Calu3 (cell line): ENCODE results near the gene FCER1G. TPM values are rescaled to one million over a fixed set of nuclear protein-coding genes. Genes with fewer than 3 reads are reported as not detected.

Experiments
- BruUV-seq: library from RNA; stranded (reverse); fragments of 400-500 nt; replicated peaks from 2 replicates; lab custom pipeline; 2021; lab: Mats Ljungman, UMichigan
- CTCF ChIA-PET: fragments of 300-600 bp; sonication (Branson Sonifier 250); formaldehyde crosslinking; loops from one replicate; lab custom pipeline; 2022; ENCODE audit warnings: antibody characterized with exemption; lab: Charles Lee
- DNase-seq: peaks from one replicate; pipeline ENCODE4 v3.0.0; 2022
- H3K27ac Mint-ChIP-seq: one replicate; pipeline ENCODE4 v1.8.0; 2022; ENCODE audit warnings: mixed read lengths; ENCODE audit not compliant: unreplicated experiment
- H3K27me3 Mint-ChIP-seq: one replicate; pipeline ENCODE4 v1.8.0; 2022; ENCODE audit warnings: mixed read lengths; ENCODE audit not compliant: unreplicated experiment
- H3K36me3 Mint-ChIP-seq: one replicate; pipeline ENCODE4 v1.8.0; 2022; ENCODE audit warnings: mild to moderate bottlenecking, moderate library complexity, mixed read lengths; ENCODE audit not compliant: insufficient read depth, unreplicated experiment
- H3K4me1 Mint-ChIP-seq: one replicate; pipeline ENCODE4 v1.8.0; 2022; ENCODE audit warnings: mild to moderate bottlenecking, low read depth, mixed read lengths; ENCODE audit not compliant: unreplicated experiment
- H3K4me3 Mint-ChIP-seq: one replicate; pipeline ENCODE4 v1.8.0; 2022; ENCODE audit warnings: mild to moderate bottlenecking, low read depth, moderate library complexity, mixed read lengths; ENCODE audit not compliant: unreplicated experiment
- H3K9me3 Mint-ChIP-seq: one replicate; pipeline ENCODE4 v1.8.0; 2022; ENCODE audit warnings: low read depth, mixed read lengths; ENCODE audit not compliant: unreplicated experiment
- intact Hi-C: fragments of 100-400 bp; cut with micrococcal nuclease; formaldehyde crosslinking; loops from one replicate; pipeline ENCODE4 v1.10.0; 2022; ENCODE audit not compliant: unreplicated experiment
- total RNA-seq: library from RNA; stranded (reverse); gene quantifications from 2 replicates; pipeline ENCODE4 v1.2.3, GENCODE V29; 2022
- TF ChIP-seq, protein P1 (sequence below): fragments of 200-600 bp; IDR thresholded peaks from one replicate; pipeline ENCODE4 v1.8.0; 2022; ENCODE audit warnings: antibody characterized with exemption; ENCODE audit not compliant: unreplicated experiment

FCER1G gene
- total RNA-seq, 1 experiment from 2014 or later = not detected

DNA sequence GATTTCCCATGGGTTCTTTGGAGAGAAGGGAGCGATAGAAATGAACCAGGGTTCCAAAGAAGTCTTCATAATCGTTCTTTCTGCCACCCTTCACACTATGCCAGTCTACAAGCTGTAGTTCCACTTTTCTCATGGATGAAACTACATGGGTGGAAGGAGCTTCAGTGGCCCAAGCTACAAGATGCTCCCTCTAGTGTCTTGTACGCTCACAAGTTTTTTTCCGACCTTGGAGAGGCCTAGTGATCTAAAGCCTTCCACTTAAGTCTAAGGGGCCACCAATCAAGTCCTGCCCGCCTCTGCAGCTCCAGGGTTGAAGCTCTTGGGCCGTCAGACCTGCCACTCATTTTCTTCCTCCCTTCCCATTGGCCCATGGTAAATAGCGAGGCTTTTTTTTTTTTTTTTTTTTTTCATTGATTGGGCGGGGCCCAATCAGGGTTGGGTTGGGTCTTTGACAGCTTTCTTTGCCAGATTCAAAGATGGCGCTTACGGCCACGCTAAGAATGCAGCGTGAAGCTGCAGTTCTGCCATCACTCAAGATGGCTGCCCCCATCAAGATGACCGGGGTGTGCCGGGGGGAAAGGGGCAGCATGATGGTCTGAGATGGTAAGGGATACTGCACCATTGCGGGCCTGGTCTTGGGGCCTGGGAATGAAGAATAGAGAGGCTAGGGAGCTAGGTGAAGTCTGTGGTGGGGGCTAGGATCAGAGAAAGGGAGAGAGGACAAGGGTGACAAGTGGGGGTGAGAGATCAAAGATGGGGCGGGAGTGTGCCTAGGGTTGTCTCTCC, 10.6 kb downstream of the FCER1G start, which contains the start of gene TOMM40L:
TSS of gene TOMM40L (plus strand) at position 527 of the 786 bp plus-strand sequence. CDS start 430 bp downstream, outside the sequence.
- CTCF ChIA-PET = interaction anchor here (0.5 to 3.0 kb wide), 23 partner anchors 10 to 1124 kb away, joined by 3 to 26 read pairs (median 4); partner anchors contain the start of genes NDUFS2 and PPOX
- Mint-ChIP-seq H3K4me1 (peaks cover 26% of the 10 kb centered on the region), H3K36me3 (peaks cover 15% of the 10 kb centered on the region), H3K27me3 (peaks cover 26% of the 10 kb centered on the region), H3K27ac (peak within 1 kb of the TSS; percentile 76), H3K9me3 (no peaks in the 10 kb centered on the region), H3K4me3 (peak within 1 kb of the TSS; percentile 86)
- TF ChIP-seq, protein P1, sequence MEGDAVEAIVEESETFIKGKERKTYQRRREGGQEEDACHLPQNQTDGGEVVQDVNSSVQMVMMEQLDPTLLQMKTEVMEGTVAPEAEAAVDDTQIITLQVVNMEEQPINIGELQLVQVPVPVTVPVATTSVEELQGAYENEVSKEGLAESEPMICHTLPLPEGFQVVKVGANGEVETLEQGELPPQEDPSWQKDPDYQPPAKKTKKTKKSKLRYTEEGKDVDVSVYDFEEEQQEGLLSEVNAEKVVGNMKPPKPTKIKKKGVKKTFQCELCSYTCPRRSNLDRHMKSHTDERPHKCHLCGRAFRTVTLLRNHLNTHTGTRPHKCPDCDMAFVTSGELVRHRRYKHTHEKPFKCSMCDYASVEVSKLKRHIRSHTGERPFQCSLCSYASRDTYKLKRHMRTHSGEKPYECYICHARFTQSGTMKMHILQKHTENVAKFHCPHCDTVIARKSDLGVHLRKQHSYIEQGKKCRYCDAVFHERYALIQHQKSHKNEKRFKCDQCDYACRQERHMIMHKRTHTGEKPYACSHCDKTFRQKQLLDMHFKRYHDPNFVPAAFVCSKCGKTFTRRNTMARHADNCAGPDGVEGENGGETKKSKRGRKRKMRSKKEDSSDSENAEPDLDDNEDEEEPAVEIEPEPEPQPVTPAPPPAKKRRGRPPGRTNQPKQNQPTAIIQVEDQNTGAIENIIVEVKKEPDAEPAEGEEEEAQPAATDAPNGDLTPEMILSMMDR = peak; percentile 38
- no TSS peak for BruUV-seq
- DNase-seq = peak; percentile 91
- intact Hi-C loops = no loop called here

DNA sequence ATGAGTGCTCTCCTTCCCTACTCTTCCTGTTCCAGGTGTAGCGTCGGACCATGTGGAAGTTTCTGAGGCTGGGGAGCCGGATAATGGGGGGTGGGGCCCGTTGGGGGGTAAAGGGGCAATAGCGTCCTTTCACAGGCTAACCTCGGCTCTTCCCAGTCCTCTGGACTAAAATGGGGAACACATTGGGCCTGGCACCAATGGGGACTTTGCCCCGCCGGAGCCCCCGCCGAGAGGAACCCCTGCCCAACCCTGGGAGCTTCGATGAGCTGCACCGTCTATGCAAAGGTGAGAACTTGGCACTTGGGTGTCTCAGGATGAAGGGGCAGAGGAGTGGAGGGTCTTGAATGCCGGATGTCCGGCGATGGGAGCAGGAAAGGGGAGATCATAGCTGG, 11.2 kb downstream of the FCER1G start:
- no TSS peak for BruUV-seq
- TF ChIP-seq, protein P1 = no peak
- Mint-ChIP-seq H3K4me1 (peaks cover 26% of the 10 kb centered on the region), H3K4me3 (peak overlapping the region; percentile 86), H3K27me3 (peaks cover 26% of the 10 kb centered on the region), H3K36me3 (peaks cover 15% of the 10 kb centered on the region), H3K9me3 (no peaks in the 10 kb centered on the region), H3K27ac (peak overlapping the region; percentile 76)
- CTCF ChIA-PET = interaction anchor here (0.6 to 3.0 kb wide), 14 partner anchors 15 to 1124 kb away, joined by 3 to 26 read pairs (median 5); partner anchors contain the start of genes NDUFS2 and PPOX
- intact Hi-C loops = no loop called here
- DNase-seq = no peak

DNA sequence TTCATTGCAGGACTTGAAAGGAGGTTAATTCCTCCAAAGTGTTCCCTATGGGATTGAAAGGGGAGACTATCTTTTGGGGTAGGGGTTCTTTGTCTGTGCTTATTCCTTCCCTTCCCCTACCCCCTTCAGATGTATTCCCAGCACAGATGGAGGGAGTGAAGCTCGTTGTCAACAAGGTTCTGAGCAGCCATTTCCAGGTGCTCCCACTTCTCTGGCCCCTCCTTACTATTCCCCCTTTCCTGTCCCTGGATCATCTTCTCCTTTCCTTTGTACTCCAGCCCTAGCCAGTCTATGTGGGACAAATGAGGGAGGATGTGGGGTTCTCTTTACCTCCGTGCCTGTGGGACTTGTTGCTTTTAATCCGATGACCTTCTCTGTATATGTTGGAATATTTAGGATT, 11.7 kb downstream of the FCER1G start:
- H3K27me3 Mint-ChIP-seq = peaks cover 23% of the 10 kb centered on the region
- intact Hi-C loops = loop anchor here (1.0 kb wide), 2 partner anchors 65 to 156 kb away; no protein-coding TSS in a partner anchor
- DNase-seq = no peak
- no peaks in the 10 kb centered on the region for H3K9me3 Mint-ChIP-seq
- TF ChIP-seq, protein P1 = no peak
- peak overlapping the region; percentile 86 for H3K4me3 Mint-ChIP-seq
- H3K27ac Mint-ChIP-seq = peak overlapping the region; percentile 30
- H3K4me1 Mint-ChIP-seq = peaks cover 26% of the 10 kb centered on the region
- peaks cover 15% of the 10 kb centered on the region for H3K36me3 Mint-ChIP-seq
- CTCF ChIA-PET = interaction anchor here (2.3 to 3.0 kb wide), 3 partner anchors 25 to 155 kb away, joined by 22 to 26 read pairs (median 24); partner anchors contain the start of gene NDUFS2
- BruUV-seq = TSS peak; percentile 24

DNA sequence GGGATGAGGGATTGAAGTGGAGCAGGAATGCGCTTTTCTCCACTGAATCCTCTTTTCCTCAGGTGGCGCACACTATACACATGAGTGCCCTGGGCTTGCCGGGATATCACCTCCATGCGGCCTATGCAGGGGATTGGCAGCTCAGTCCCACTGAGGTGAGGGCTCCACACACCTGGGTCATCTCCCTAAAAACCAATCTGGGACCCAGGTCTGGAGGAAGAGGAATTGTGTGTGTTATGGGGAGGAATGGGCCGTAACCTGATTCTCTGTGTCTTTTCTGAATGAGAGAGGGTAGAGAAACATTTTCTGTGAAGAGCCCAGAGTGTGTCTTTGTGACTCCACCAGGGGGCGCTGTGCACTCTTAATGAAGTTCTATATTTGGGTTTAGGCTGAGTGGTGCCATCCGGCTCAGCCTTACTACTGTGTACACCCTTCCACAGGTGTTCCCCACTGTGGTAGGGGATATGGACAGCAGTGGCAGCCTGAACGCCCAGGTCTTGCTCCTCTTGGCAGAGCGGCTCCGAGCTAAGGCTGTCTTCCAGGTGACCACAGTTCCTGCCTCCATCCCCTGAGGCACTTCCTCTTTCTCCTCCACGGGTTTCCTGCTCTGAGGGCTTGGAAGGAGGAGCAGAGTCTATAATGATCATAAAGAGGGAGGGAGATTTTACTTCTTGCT, 12.2 kb downstream of the FCER1G start:
- intact Hi-C loops = loop anchor here (1.0 kb wide), 2 partner anchors 64 to 155 kb away; no protein-coding TSS in a partner anchor
- Mint-ChIP-seq H3K36me3 (peaks cover 15% of the 10 kb centered on the region), H3K4me3 (peak overlapping the region; percentile 86), H3K4me1 (peaks cover 26% of the 10 kb centered on the region), H3K27me3 (peaks cover 18% of the 10 kb centered on the region), H3K27ac (peak overlapping the region; percentile 30), H3K9me3 (no peaks in the 10 kb centered on the region)
- CTCF ChIA-PET = interaction anchor here (0.6 to 3.0 kb wide), 4 partner anchors 25 to 155 kb away, joined by 4 to 26 read pairs (median 23); partner anchors contain the start of gene NDUFS2
- peak; percentile 89 for DNase-seq
- no TSS peak for BruUV-seq
- TF ChIP-seq, protein P1 = peak; percentile 88
